Fibroblast of lung (primary cell): ENCODE results near the gene OR2A2.

ENCODE experiments used
- CTCF ChIP-seq, 2 donors: IDR thresholded peaks in 1 of 2; conservative IDR thresholded peaks in 1 of 2; 1 replicate in 1 of 2; 2 replicates in 1 of 2; pipeline ENCODE4 v1.5.1; 2011 to 2012; ENCODE audit warnings: low read length in 2 of 2, control low read depth in 1 of 2, inconsistent platforms in 1 of 2, low read depth in 1 of 2, mild to moderate bottlenecking in 1 of 2
- EZH2 ChIP-seq: IDR thresholded peaks from 2 replicates; pipeline ENCODE4 v1.5.1; 2012; ENCODE audit warnings: low read length, control low read depth, mild to moderate bottlenecking; ENCODE audit errors: missing control alignments

GRCh38 chr7:144110272-144110671 is 889 bp downstream of the OR2A2 start:
- TF ChIP-seq CTCF (conservative IDR thresholded peaks at IDR 0.05 in 1 of 2, IDR thresholded peaks at IDR 0.05 in 1 of 2; ENCODE audit: low read depth in 1 of 2, low read length in 2 of 2) (no peak), EZH2 (no peak)
